Stimulated activated CD8-positive, alpha-beta memory T cell treated with anti-CD3 and anti-CD28 coated beads, Interleukin-15, amount 100 ng/mL, for 48 hours (primary cell): ENCODE data around the gene TTC38.

ENCODE experiments used
- DNase-seq, 2 donors: peaks; one replicate each; pipeline ENCODE4 v3.0.0-alpha.2; 2020; ENCODE audit warnings: low read depth in 2 of 2

TTC38 gene

DNA sequence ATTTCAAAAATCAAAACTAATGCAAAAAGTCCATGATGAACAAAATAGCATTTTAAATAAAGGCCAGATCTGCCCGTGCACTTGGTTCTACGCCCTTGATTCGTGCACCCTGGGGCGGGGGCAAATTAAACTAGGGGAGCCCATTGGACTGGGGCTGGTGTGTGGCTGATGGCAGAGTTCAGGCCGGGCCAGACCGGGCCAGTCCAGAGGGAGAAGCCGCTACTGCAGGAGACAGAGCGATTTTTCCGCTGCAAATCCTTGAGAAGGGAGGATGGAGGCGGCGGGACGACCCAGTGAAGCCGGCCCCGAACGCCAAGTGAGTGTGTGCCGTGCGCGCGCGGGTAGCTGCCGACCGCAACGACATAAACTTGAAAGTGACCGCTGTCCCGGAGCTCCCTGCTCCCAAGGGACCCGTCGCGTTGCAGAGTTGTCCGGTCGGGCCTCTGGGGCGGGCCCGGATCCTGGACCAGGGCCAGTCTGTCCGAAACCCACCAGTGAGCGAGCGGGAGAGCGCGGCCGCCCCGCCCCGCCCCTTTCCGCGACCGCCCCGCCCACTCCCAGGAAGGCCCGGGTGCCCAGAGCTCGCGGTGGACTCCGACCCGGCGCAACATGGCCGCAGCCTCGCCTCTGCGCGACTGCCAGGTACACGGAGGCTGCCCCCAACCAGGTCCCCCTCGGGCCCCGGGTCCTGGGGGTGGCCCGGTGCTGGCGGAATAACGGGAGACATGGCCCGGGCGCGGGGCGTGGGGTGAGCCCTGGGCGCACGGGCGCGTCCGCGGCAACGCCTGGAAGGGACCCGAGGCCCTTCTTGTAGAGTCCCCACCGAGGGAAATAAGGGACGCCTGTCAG, at the start of gene TTC38:
TTC38 (plus strand) TSS at position 578 of the 849 bp plus-strand sequence; CDS start at position 610, 32 bp downstream.
- DNase-seq, result peak in 1 of 2 donors; percentile 21

DNA sequence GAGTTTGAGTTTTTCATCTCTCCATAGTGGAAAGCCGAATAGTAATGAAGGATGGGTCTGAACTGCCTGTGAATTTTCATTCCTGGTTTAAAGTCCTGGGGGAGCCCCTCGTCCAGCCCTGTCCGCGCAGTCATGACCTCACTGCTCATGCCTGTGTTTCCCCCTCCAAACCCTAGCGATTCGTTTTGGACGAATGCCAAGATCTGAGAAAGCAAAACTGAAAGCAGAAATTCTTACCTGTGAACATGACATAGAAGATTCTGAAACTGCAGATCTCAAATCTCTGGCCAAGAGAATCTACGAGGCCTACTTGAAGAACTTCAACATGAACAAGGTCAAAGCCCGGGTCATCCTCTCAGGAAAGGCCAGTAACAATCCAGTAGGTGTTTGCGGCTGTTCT, 48.2 kb upstream of the TTC38 start:
- no peak for DNase-seq

DNA sequence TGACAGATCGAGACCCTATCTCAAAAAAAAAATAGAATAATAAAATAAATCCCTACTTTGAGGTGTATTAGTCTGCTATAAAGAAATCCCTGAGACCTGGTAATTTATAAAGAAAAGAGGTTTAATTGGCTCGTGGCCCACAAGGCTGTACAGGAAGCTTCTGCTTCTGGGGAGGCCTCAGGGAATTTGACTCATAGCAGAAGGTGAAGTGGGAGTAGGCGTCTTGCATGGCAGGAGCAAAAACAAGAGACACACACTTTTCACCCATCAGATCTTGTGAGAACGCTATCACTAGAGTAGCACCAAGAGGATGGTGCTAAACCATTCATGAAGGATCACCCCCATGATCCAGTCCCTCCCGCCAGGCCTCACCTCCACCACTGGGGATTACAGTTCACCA, 46.9 kb upstream of the TTC38 start:
- no peak for DNase-seq

DNA sequence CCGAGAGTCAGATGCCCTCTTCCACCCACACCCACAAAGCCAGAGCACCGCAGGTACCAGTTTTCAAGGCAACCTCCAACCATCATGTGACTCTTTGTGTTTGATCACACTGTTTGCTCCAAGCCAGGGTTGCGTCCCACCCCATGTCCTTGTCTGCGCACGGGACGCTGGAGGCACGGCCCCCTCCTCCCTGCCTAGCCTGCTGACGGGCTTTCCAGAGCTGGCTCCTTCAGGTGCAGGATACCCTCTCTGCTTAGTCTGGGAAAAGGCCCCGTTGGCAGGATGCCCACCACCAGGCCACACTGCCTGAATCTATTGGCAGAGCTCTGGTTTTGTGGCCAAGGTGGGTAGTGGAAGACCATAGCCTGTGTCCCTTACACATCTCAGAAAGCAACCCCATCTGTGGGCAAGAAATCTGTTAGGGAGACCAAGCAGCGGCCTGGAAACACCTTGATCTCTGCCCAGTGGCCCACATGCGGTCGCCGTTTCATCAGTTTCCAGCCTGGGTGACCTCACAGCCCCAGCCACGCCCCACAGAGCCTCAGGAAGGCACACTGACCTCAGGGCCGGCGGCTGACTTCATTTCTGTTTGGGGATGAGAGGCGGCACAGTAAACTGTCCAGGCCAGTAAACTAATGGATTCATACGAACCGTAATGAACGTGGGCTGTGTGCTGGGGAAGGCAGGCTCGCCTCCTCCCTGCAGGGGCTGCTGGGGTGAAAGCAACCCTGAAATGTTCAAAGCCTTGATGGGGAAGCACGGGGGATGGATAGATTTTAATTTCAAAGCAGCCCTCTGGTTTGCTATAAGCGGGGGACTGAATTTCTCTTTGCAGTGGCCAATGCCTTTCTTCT, 43.5 kb upstream of the TTC38 start:
- no peak for DNase-seq

DNA sequence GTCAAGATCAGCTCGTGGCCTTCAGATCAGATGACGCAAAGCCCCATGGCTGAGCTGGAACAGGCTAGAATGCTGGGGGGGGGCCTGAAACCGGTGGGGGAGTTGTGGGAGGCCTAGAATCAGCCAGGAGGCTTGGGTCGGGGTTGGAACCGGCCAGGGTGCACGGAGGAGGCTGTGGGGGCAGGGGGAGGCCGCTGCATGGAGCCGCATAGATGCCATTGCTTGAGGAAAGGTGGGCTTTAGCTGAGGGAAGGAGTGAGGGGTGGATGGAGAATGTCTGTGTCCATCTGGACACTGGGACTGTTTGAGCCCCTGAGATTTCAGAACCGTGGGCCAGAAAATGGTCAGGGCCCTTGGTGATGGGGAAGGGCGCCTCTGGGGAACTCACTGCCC, 42.9 kb upstream of the TTC38 start:
- no peak for DNase-seq

DNA sequence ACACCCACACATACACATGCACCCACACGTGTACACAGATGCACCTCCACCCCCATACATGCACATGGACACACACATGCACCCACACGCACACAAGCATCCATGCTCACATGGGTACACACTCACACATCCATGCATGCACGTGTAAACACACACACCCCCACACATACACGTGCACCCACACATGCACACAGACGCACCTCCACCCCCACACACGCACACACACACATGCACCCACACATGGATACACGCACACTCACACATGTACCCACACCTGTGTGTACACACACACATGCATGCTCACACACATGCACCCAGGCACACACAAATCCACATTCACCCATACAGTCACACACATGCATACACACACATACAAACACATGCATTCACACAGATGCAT, 42.2 kb upstream of the TTC38 start:
- DNase-seq, result no peak

DNA sequence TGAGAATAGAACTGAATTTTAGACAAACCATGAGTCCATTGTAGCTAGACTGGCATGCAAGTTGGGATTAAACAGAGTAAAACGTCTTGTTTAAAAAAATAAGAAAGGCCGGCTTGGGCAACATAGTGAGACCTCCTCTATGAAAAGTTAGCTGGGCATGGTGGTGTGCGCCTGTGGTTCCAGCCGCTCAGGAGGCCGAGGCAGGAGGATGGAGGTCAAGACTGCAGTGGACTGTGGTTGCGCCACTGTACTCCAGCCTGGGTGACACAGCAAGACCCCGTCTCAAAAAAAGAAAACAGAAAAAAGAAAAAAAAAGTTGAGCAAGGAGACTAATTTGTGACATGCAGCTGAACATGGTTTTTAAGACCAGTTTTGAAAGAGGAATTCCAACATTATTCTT, 41.2 kb upstream of the TTC38 start:
- DNase-seq, result no peak

DNA sequence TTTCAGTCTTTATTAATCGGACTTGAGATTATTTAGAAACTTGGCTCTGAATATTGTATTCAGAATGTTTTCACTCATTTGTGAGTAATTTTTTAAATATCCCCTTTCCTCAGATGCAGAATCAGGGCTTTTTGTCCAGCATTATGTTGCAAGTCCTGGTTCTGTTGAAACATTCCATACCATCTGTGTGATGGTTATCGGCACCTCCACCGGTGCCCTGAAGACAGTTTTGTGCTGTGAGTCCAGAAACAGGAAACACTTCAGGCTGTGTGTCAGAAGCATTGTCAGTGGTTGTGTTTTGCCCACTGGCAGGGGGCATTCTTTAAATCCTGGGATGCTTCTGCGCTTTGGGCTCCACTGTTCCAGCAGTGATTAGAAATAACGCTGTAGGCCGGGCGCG, 38.1 kb upstream of the TTC38 start:
- no peak for DNase-seq

DNA sequence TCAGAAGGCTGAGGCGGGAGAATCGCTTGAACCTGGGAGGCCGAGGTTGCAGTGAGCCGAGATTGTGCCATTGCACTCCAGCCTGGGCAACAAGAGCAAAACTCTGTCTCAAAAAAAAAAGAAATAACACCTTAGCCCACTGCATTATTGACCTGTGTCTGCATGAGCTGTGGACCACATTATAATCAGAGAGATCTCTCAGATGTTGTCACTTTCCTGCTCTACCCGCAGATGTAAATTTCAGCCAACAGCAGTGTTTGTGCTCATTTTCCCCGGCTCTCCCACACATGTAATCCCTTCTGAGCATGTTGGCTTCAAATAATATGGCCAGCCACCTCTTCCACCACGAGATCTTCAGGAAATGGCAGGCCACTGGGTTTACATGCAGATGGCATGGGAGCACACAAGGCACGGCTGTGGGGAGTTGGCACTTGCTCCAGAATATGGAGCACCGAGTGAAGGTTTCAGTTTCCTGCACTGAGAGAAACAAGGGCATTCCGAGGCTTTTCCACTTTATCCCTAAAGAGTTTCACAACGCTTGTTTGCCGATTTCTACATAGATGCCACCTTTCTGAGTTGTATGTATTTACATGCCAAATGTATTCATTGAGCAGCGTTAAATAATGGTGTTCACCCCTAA, 37.4 kb upstream of the TTC38 start:
- no peak for DNase-seq

DNA sequence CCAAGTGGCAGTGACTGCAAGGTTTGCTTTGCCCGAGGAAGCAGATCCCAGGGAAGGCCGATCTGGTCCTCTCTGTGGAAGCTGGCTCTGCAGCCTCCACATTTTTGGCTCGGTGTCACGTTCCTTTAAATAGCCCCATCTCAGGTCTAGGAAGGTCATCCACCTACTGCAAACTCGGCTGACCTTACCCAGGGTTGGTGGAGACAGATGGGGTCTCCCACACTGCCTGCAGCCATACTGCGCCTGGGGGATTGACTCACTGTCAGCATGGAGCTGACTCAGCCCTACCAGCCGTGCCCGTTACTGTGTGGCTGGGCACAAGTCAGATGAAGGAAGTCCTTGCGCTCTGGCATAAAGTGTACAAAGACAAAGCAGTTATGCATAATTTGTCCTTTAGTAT, 34.6 kb upstream of the TTC38 start:
- no peak for DNase-seq

DNA sequence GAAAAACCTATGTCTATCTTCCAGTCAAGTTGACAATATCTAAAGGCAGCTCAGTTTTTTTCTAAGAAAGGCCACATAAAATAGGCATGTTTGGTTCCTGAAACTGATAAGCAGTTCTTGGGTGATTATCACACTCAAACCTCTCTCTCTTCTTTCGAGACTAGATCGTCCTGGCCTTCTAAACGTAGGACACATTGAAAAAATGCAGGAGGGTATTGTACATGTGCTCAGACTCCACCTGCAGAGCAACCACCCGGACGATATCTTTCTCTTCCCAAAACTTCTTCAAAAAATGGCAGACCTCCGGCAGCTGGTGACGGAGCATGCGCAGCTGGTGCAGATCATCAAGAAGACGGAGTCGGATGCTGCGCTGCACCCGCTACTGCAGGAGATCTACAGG, 32.8 kb upstream of the TTC38 start:
- DNase-seq, result no peak

DNA sequence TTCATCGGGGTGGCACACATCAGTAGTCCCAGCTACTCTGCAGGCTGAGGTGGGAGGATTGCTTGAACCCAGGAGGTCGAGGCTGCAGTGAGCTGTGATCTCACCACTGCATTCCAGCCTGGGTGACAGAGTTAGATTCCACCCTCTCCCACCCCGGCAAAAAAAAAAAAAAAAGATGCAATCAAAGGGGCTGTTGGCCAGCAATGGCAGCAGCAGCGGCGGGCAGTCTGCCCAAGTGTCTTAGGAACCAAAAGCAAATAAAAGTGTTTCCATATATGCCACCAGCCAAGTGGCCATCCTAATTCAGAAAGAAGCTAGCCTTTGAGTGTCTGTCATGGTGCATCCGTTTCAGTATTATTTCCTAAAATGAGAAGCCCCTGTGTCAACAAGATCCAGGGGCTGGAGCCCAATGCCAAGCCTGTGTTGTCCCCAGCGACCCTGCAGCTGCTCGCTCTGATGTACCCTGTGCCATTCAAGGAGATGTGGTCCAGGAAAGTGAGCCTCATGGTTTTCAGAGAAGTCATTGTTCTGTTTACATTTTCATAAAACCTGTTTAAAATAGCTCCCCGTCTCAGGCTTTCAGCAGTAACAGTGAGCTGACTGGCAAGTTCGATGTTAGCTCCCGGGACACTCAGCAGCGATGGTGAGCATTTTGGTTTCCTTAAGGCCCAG, 30.2 kb upstream of the TTC38 start:
- DNase-seq, result no peak

DNA sequence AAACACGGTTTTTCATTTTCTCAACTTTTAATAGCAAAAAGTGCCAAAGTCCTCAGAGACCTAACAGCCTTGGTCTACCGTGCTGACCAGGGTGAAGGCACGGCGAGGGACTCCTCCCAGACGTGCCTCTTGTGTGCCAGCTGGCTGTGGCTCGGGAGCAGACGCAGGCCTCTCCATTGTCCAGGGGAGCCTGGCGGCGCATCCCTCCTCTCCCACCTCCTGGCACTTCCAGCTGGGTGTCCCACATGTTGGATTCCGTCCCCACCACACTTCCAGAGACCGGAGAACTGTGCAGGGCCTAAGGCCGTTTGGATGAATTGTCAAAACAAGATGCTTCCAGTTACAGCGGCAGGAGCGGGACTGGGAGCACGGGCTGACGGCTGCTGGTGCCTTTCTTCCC, 29.3 kb upstream of the TTC38 start:
- no peak for DNase-seq

DNA sequence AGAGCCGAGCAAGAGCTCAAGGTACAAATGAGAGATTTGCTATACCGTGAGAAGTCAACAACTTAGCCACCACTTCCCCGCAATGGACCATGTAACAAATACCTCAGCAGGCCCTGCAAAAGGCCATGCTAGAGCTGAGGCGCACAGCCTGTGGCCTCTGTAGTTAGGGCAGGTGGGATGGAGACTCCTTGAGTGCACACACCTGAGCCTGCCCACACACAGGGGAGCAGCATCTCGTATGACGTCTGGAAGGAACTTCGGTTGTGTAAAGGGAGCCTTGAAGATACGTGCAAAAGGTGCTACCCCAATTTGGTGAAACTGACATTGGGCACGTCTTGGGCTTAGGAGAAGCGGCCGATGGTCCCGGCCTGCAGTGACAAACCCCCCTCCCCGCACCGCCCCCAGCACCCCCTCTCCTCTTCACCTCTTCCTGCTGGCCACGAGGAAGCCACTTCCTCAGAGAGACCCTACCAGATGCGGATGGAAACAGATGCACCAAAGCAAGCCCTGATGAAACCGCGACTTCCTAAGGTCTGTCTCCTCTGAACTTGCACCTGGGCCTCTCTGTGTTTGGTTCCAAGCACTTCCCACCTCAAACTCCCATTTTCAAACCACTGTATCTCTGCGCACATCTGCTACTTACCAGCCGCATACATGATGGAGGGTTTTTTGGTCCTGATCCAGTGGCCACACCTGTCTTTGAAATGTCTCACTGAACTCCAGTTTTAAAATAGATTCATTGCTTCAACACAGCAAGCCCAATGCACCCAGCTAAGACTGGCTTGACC, 28.4 kb upstream of the TTC38 start:
- no peak for DNase-seq

DNA sequence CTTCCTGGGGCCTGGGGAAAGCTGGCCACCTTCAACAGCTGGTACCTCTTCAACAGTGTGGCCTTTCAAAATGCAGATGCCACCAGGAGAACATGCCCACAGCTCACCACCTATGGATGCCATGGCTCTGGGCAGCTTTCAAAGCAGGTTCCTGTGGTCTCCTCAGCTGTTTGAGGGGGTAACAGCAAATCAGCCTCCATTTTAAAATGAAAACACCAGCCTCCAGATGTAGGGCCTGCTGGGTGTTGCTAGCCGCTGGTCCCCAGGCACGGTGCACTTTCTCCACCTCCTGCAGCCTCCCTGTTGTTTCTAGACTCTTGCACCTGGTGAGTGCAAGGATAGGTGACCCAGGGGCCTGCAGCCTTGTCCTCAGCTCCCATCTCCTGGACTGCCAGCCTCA, 27.7 kb upstream of the TTC38 start:
- DNase-seq, result no peak

DNA sequence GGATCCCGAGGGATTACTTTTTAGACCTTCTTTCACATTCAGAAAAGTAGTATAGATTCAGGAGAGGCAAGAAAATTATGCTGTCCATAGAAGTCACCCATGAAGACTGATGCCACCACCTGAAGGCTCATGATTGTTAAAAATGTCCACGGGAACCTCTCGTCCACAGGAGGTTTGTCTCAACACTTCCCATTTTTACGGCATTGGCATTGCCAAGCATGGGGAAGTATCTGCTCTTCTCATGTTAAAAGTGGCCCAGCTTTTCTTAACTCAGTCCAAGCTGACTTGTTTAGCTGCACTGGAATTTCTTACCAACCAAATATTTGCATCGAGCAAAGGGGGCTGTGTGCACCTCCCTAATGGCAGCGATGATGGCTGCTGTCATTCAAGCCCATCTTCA, 27.3 kb upstream of the TTC38 start:
- no peak for DNase-seq

DNA sequence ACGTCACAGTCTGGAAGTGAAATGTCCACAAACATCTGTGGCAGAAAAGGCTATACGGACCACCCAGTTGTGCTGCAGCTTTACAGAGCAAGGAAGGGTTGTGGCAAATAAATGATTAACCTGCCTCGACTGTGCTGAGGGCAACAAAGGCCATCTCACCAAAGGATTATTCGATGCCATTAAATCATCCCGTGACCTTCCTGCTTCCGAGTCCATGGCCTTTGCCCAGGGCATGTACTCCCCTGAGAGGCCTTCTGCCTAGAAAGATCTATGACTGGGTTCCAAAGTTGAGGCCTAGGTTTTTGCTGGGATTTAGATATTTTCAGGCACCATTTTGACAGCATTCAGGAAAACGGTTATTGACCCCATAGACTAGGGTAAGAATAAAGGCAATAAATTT, 26.9 kb upstream of the TTC38 start:
- no peak for DNase-seq

DNA sequence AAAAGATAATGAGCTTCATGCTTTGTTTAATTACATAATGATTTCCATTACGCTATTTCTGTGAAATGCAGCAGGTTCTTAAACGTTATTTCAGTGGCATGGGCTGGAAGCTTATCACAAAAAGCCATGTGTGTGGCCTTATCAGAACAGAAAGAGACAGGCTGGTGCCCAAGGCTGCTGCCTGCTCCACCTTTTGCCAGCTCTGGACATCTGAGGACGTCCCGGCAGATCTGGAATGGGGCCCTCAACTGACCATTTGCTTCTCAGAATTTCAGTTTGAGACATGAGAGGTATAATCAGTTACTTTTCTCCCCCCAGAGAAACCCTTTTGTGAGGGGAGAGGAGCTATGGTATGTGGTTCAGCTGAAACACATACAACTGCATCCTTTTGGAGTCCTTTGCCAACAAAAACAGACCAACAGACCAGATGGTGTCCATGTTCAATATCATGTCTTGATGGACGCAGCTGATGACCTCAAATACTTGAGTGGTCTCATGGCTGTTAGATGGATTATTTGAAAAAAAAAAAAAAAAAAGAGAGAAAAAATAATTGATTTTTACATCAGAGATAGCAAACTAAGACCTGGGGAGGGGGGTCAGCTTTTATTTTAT, 26.3 kb upstream of the TTC38 start:
- no peak for DNase-seq

DNA sequence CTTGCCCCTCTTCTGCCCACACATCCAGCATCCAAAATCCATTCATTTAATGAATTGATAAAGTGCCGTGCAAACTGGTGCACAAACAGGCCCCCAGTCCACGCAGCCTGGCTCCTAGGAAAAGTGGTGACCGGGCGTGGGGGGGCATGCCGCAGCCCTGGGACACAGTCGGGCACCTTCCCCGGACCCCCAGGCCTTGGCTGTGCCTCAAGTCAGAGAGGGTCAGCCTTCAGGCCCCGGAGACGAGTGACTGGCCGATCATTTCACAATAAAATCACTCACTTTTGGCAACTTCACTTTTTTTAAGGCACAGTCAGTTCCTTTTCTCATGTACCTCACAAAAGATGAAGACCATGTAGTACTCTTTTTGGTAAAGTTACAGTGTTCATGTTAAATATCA, 25.7 kb upstream of the TTC38 start:
- DNase-seq, result no peak

DNA sequence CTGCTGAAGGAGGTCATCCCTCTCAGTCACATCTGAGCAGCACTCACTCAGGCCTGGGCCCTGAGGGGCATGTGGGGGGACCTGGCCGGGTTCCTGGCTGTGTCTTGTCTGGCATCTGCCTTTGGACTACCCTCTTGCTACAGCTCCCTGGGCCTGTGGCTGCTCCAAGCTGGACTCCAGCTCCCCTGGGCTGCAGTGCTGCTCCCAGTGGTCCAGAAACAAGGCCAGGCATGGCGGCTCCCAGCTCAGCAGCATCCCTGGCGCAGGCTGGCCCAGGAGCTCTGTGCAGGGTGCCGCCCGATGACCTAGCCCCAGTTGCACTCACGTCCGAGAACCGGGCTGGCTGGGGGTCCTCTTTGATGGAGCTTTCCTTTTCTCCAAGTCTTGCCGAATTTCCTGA, 23.0 kb upstream of the TTC38 start:
- no peak for DNase-seq

DNA sequence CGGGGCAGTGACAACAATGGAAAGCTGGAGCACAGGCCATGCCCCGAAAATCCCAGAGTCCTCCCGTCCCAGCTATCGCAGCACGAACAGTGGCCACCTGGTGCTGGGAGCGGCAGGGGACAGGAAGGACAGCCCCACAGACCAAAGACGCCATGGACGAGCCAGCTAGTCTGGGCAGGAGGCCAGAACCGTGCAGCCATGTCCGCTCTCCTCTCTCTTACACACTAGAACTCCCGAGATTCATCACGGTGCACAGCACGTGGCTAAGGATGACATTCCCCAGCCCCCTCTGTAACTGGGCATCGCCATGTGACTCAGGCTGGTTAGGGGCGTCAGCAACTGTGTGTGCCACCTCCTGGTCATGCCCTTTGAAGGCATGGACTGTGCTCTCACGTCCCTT, 22.3 kb upstream of the TTC38 start:
- DNase-seq, result no peak
